WI38 (cell line): ENCODE measurements around the gene DHRS7.

Experiments used
- H3K4me3 ChIP-seq: 2 replicates; pipeline ENCODE4 v1.5.1; 2011; ENCODE audit warnings: low read depth, mild to moderate bottlenecking, control low read depth, low read length
- TF ChIP-seq, protein P1 (sequence below): IDR thresholded peaks from 2 replicates; pipeline ENCODE4 v1.5.1; 2012; ENCODE audit warnings: low read depth, mild to moderate bottlenecking, control low read depth, low read length

DHRS7 gene

DNA sequence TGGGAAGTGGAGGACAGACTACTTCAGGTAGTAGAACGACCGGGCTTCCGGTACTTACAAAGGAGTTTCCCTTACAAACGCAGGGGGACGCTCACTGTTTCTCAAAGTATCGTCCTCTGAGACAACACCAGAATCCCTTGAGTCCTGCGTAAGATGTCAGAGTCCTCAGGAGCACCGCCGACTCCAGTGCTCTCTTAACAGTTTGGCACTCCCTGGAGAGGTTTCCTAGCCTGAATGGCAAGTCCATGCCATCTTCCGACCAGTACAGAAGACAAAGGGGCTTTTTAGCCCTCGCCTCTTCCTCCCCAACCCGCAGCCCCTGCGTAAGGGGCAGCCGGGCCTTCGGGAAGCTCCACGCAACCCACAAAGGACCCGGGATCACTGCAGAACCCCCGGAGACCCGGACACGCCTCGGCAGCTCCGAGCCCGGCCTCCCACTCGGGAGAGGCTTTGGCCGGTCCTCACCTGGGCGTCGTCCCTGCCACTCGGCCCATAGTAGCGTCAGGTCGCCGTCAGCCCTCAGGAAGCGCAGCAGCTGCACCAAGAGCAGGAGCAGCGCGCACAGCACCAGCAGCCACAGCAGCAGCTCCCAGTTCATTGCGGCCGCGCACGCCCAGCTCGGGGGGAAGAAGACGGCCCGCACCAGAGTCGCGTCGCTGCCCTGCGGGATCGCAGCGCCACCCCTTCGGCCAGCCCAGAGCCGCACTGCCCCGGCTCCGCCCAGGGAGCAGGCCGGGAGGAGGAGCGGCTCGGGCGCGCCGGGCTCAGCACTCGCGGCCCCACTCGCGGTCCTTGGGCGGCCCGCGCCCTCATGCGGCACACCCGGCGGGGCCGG is at the start of gene DHRS7:
TSS of gene DHRS7 (minus strand) at position 687 of the 835 bp plus-strand sequence. CDS start at position 598, 89 bp downstream.
- H3K4me3 ChIP-seq = peak within 1 kb of the TSS; percentile 92
- TF ChIP-seq, protein P1, sequence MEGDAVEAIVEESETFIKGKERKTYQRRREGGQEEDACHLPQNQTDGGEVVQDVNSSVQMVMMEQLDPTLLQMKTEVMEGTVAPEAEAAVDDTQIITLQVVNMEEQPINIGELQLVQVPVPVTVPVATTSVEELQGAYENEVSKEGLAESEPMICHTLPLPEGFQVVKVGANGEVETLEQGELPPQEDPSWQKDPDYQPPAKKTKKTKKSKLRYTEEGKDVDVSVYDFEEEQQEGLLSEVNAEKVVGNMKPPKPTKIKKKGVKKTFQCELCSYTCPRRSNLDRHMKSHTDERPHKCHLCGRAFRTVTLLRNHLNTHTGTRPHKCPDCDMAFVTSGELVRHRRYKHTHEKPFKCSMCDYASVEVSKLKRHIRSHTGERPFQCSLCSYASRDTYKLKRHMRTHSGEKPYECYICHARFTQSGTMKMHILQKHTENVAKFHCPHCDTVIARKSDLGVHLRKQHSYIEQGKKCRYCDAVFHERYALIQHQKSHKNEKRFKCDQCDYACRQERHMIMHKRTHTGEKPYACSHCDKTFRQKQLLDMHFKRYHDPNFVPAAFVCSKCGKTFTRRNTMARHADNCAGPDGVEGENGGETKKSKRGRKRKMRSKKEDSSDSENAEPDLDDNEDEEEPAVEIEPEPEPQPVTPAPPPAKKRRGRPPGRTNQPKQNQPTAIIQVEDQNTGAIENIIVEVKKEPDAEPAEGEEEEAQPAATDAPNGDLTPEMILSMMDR = peak; percentile 50; the same call in 1 of the 2 replicates

DNA sequence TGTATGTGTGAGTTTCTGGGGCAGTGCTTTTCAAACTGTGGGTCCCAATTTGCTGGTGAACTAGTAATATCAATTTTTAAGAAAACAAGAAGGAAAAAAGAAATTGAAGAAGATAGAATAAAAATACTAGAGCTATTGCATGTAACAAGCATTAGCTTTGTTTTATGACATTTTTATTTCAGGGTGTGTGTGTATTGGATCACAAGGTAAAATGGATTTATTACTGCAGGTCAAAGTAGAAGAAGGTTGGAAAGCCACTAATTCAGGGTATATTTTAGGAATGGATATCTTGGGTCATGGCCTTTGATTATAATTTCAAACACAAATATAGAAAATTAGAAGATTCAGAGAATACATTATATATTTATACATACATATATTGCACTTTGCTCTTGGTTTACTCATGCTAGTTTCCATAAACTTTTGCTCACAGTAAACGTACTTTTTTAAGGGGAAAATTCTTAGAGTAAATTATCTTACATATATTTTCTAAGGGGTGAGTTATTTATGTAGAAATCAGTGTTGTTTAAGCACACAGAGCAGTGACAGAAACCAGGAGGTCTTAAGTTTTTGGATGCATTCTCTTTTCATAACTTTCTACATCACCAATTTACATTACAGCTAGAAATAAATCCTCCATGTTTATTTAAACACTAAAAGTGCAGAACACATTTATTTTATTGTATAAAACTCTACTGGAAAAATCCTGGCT is 49.4 kb upstream of the DHRS7 start:
- no peak overlapping the region for H3K4me3 ChIP-seq
- TF ChIP-seq, protein P1 = no peak

GRCh38 chr14:60214003-60214402 is 48.8 kb upstream of the DHRS7 start:
- no peak overlapping the region for H3K4me3 ChIP-seq
- TF ChIP-seq, protein P1 = no peak

DNA sequence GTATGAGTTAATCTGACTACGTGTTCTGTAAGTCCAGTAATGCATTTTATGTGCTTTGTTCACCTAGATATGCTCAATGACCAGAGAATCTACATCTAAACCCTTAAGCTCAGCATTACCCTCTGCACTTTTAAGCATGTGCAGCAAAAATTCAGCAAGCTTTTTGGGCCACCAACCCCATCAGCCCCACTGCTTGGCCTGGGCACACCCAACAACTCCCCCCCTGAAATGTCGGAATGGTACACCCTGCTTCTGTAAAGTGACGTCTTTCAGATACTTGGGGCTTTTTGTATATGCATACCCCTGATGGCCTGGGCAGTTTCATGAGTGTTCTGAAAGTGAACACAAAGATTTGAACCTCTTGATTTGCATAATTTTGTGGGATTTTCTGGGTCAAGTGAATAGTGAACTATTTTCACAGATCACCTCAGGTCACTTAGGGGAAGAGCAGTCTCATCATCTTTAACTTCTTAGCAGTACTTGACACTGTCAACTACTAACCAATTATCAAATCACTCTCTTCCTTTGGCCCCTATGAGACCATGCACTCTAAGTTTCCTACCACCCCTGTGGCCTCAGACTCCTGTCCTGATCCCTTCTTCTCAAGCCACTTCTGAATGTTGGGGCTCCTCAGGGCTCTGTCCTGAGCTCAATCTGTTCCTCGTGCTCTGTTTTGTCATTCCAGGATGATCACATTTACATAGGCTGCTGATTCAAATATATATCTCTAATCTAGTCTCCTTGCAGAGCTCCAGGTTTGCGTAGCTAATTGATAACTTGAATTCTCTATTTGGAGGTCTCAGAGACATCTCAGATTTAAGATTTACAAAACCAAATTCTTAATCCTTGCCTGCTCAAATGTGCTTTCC is 47.5 kb upstream of the DHRS7 start:
- TF ChIP-seq, protein P1 = no peak
- H3K4me3 ChIP-seq = no peak overlapping the region

GRCh38 chr14:60211153-60211552 is 46.0 kb upstream of the DHRS7 start:
- no peak overlapping the region for H3K4me3 ChIP-seq
- TF ChIP-seq, protein P1 = no peak

GRCh38 chr14:60210703-60211102 is 45.5 kb upstream of the DHRS7 start:
- no peak overlapping the region for H3K4me3 ChIP-seq
- TF ChIP-seq, protein P1 = no peak
